Fibroblast of skin of left quadriceps (primary cell): ENCODE data around the gene ARL2BP.

ENCODE experiments used
- DNase-seq, 2 experiments: peaks; one replicate each; pipeline ENCODE4 v3.0.0-alpha.2; 2013; ENCODE audit warnings: low read depth in 2 of 2

The ARL2BP gene

GRCh38 chr16:57283214-57283958 is 38.3 kb downstream of the ARL2BP start:
- DNase-seq, result no peak

DNA sequence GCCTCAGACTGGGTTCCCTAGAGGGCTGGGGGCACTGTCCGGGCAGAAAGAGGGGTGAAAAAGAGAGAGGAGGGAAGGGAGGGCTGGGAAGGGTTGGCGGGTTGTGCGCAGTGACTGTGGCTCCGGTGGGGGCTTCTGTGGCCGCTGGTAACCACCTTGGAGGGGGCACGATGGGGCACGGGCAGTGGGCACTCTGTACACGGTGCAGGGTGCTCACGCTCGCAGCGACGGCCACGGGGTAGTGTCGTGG is 38.8 kb downstream of the ARL2BP start:
- DNase-seq, result no peak

GRCh38 chr16:57284209-57284951 is 39.3 kb downstream of the ARL2BP start, which contains the start of gene PLLP:
Gene PLLP (minus strand): TSS chr16:57284672. CDS start chr16:57284540, 132 bp downstream.
- DNase-seq, result no peak

DNA sequence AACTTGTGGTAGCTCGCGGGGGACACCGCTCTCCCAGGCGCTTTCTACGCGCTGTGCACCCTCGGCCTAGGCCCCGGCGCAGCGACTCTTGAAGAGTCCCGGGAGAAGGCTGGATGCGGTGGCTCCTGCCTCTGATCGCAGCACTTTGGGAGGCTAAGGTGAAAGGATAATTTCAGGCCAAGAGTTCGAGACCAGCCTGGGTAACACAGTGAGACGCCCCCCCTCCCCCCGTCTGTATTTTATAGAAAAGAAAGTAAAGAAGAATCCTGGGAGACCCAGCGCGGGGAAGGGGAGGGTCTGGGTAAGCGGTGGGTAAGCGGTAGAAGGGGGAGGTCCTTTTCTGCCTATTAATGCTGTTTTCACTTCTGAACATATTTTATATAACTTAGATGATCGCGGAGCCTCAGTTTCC is 39.9 kb downstream of the ARL2BP start:
- no peak for DNase-seq

- no peak for DNase-seq
Measured at GRCh38 chr16:57285379-57285778, 40.3 kb downstream of the ARL2BP start.

- DNase-seq, result no peak
Measured at GRCh38 chr16:57289391-57290257, 44.6 kb downstream of the ARL2BP start.

DNA sequence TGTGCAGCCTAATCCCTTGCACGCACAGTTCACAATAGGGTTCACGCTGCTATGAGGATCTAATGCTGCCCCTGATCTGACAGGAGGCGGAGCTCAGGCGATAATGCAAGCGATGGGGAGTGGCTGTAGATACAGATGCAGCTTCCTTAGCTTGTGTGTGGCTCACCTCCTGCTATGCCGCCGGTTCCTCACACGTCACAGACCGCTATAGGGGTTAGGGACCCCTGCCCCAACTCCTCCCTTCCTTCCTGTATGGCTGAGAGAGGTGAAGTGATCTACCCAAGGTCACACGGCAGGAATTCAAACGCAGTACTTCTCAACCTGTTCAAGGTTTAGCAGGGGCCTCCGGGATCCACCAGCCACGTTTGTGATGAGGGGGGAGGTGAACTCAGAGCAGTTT is 52.8 kb downstream of the ARL2BP start:
- no peak for DNase-seq

DNA sequence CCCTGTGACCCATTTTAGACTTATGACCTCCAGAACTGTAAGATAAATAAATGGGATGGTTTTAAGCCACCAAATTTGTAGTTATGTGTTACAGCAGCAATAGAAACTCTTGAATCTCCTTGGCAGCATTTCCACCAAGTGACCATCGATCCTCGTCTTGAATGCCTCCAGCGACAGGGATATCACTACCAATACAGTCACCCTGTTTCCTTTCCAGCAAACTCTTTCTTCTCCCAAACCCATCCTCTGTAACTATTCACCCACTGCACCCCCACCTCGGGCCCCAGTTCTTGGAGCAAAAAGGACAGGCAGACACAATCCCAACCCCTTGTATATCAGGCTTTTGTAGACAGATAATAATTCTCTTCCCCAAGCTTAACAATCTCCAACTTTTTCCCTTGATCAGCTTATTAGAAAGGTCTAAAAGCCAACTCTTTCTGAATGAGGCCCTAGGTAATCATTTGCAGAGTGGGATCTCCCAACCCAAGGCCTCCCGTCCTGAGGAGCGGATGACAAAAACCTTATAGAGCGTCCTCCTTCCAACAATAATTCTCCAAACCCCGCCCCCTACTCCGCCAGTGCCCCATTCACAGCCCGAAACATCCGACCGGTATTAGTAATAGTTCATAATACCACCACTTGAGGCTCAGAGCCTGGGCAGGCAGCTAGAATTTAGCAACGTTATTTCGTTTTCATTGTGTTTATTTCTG is 54.1 kb downstream of the ARL2BP start:
- peak; percentile 59 to 63 for DNase-seq

DNA sequence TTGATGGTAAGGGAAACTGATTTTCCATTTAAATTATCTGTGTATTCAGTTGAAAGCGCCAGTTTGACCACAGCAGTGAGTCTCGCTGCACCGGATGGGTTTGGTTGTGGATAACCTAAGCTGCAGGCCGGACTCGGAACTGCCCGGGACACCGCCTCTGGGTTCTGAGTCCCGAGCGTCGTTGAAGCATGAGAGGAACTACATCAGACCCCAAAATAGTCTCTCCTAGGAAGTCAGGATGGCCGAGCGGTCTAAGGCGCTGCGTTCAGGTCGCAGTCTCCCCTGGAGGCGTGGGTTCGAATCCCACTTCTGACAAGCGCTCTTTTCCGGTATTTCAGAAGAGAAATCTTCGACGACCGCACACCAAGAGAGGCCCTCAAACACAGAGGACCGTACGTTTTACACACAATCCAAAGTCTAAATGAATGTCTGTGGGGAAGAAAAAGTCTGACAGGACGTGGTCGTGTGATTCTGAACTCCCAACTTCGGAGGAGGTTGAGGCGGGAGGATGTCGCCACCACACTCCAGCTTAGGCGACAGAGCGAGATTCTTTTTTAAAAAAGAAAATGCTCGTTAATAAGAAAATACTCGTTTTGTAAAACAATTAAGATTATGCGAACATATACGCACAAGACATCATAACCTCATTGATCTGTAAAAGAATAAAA is 54.8 kb downstream of the ARL2BP start:
- peak; percentile 93 for DNase-seq

GRCh38 chr16:57300387-57301125 is 55.5 kb downstream of the ARL2BP start:
- DNase-seq, result peak; percentile 96 to 97

- no peak for DNase-seq
Measured at GRCh38 chr16:57301126-57301817, 56.2 kb downstream of the ARL2BP start.
